HK-2 (cell line): ENCODE data around the gene A4GALT.
A peak's percentile ranks its signal among the peaks of the same experiment; 100 is the strongest.
"Not testable (repeated sequence)": the region's sequence is repeated elsewhere in the genome, so short reads cannot be mapped to it uniquely, and the experiment has no call there.

ENCODE experiments used
- DNase-seq: peaks from one replicate; pipeline ENCODE4 v3.0.0-alpha.2; 2018; ENCODE audit not compliant: unreplicated experiment

Gene A4GALT

GRCh38 chr22:42742940-42743339 is 22.3 kb upstream of the A4GALT start:
- no peak for DNase-seq

- DNase-seq, result not testable (repeated sequence)
These were observed 19.6 kb upstream of the A4GALT start for GRCh38 chr22:42740320-42740719.

DNA sequence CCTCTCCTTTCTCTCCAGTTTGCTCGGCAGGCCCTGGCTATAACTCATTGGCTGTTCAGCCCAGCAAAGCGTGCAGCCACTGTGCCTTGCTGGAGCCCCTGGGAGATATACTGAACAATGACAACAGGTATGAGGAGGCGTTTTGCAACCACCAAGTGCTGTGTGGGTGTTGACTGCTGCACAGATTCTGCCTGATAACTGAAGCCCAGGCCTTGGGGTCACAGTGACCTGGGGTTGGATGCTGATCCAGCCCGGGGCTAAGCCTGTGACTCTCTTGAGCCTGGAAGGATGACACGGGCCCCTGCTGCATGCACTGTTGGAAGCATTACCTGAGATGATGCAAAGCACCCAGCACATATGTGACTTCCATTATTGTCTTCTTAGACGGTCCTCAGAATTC is 13.7 kb upstream of the A4GALT start:
- no peak for DNase-seq

DNA sequence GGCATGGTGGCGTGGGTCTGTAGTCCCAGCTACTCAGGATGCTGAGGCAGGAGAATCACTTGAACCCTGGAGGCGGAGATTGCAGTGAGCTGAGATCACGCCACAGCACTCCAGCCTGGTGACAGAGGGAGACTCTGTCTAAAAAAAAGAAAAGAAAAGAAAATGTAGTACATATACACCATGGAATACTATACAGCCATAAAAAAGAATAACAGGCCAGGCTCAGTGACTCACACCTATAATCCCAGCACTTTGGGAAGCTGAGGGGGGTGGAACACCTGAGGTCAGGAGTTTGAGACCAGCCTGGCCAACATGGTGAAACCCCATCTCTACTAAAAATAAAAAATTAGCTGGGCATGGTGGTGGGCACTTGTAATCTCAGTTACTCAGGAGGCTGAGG is 12.7 kb upstream of the A4GALT start:
- DNase-seq, result not testable (repeated sequence)

DNA sequence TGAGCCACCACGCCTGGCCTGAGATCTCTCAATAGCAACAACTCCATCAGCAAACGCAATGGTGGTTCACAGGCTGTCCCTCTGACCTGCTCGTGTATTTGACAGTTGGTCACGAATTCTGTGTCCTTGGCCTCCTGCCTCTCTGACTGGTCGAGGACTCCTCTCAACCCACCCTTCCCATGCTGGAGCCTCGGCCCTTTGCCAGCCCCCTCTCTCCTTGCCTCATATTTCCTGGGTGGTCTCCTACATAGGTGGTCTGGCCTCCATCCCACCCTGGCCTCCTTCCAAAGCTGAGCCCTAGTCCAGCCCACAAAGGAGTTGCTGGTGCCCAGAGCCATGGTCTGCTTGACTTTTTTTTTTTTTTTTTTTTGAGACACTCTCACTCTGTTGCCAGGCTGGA is 11.4 kb upstream of the A4GALT start:
- no peak for DNase-seq

DNA sequence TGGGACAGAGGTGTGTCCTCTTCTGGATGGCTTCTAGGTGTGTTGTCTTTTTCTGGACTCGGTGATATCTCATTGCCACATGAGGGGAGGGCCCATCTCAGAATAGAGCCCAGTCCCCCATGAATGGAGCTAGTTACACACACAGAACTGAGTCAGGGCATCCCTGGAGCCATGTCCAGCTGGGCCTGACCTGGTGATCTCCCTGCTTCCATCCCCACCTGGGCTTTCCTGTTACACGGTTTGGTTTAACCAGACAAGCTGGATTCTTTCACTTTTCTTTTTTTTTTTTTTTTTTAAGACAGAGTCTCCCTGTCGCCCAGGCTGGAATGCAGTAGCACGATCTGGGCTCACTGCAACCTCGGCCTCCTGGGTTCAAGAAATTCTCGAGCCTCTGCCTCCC is 6.1 kb upstream of the A4GALT start:
- DNase-seq, result no peak

GRCh38 chr22:42725606-42726355 is 5.1 kb upstream of the A4GALT start:
- DNase-seq, result no peak

DNA sequence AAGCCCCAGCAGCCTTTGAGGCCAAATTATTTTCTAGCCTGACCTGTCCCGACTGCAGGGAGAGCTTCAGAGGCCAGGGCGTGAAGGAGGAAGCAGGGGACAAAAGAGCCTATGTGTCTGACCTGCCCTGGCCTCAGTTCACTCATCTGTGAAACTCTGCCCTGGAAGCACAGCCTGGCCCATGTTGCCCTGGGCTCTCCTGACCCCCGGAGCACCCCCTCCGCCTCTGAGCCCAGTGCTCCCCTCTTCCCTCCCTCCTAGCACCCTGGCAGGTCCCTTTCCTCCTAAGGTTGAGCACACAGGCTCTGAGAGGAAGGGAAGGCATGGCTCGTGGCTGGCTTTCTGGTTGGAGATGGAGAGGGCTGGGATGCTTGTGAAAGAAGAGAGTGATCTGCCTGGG is 3.4 kb upstream of the A4GALT start:
- no peak for DNase-seq

DNA sequence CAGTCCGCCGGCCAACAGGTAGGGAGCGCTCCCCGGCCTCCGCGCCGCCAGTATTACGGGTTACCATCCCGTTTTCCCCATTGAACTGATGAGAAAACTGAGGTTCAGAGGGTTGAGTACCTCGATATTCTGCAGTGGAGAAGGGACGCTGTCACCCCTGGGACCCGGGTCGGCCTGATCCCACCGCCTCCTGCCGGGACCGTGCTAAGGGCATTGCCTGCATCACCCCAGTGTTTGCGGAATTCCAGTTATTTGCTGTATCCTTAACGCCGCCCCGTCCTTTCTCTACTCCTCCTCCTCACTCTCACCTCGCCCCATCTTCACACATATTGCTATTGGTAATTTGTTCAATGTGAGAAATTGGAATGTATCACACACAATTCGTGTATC is 370 bp upstream of the A4GALT start:
- no peak for DNase-seq

DNA sequence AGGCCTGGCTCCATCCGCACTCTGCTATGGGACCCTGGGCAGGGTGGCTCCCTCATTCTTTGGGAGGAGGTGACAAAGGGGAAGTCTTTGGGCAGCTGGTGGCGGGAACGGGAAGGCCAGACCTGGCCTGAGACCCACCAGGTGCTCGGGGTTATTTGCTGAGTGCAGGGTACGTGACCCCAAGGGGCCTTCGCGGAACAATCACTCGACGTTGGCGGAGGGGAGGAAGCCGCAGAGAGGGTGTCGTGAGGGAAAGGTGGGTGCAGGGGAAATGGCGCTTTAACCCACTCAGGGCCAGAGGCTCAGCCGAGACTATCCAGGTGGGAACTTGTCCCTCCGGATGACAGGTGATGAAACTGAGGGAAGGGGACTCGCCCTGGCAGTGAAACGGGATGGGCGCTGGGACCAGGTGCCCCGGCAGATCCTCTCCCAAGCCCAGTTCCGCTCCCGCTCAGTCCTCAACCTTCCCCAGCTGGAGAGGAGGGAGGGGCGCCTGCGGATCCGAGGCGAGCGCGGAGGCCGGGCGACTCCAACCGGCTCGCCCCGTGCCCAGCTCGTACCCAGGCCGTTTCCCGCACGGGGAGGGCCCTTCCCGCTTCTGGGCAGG is 911 bp downstream of the A4GALT start:
- peak; percentile 11 for DNase-seq

- DNase-seq, result no peak
These were observed 1.5 kb downstream of the A4GALT start for GRCh38 chr22:42719133-42719532.

DNA sequence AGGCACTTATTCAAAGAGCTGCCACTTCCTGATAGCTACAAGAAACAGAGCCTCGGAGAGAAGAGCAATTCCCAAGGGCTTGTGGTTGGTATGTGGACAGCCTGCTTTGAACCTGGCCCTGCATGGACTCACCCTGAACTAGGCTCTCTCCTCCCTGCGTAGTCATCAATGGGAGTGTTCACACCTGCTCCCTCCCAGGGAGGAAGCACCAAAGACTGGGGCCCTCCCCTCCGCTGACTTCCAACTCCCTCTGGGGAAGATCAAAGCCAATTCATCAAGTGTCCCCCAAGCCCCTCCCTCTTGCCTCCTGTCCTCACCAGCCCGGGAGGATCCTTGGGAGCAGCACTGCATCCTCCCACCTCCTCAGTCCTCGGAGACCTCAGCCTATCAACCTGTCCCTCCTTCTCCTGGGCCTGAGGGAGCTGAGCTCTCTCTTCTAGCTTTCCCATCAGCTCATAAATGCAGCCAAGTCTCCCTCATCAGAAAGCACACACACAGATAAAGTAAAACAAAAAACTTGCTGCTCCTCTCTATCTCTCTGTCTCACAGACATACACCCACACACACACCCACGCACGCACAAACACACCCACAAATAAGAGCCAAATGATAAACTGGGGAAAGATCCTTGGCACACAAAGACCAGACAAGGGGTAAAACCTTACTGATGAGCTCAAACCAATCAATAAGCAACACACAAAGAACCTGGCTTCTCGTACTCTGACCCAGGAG is 3.3 kb downstream of the A4GALT start:
- DNase-seq, result peak; percentile 27

DNA sequence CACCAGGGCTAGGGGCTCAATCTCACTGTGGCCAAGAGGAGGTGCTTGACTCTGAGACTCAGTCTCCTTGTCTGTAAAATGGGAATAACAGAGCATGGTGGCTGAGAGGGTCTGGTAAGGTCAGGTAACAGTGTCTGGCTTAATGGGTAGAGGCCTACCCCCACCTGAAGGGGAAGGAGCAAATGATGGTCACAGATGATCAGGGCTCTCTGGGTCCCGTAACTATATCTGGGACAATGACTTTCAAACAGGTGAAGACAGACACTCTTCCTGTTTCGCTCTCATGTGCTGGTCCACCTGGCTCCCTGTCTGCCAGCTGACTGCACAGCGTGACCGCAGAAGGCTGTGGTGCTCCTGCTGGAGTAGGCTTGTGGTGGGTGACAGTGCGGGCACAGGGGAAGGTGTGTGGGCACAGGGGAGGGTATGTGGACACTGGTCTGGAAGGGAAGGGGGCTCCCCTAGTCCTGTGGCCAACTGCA is 4.0 kb downstream of the A4GALT start:
- peak; percentile 17 for DNase-seq

DNA sequence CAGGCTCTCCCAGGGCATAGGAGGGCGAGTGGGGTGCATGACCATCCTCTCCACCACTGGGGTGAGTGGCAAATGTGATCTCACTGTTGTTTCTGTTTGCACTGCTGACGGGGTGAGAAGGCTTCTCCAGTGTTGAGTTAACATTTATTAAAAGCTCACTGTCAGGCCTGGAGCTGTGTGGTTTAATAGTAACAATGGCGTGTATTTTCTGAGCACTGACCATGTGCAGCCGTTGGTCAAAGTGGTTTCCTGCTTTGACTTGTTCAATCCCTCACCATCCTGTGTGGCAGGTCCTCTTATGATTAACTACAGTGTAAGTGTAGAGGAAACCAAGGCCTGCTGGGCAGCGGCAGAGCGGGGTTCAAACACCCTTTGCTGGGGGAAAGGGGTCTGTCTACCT is 4.4 kb downstream of the A4GALT start:
- peak; percentile 35 for DNase-seq

- no peak for DNase-seq
These were observed 5.8 kb downstream of the A4GALT start for GRCh38 chr22:42714768-42715390.

- DNase-seq, result no peak
These were observed 6.4 kb downstream of the A4GALT start for GRCh38 chr22:42714308-42714707.

- no peak for DNase-seq
These were observed 8.5 kb downstream of the A4GALT start for GRCh38 chr22:42711895-42712837.

DNA sequence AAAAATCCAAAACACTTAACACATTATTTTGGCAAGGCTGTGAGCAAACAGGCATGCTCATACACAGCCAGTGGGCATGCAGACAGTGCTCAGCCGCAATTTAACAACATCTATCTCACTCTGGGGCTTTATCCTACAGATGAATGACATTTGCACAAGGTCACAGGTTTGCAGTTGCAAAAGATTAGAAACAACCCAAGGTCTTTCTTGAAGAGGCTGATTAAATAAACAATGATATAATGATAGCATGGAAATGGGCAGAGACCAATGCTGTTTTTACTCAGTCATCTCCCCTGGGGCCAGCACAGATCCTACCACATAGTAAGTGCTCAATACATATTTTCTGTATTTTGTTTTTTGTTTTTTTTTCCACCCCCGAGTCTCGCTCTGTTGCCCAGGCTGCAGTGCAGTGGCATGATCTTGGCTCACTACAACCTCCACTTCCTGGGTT is 9.4 kb downstream of the A4GALT start:
- no peak for DNase-seq

DNA sequence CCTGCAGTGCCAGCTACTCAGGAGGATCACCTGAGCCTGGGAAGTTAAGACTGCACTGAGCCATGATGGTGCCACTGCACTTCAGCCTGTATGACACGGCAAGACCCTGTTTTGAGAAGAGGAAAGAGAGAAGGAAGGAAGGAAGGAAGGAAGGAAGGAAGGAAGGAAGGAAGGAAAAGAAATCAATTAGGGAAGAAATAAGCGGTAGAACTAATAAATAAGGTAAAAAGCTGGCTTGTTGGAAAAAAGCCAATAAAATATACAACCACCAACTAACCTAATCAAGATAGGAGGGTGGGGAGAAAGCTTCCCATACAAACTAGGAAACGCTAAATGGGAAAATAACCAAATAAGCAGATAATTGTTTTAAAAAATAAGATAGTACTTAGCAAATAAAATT is 12.3 kb downstream of the A4GALT start:
- no peak for DNase-seq

DNA sequence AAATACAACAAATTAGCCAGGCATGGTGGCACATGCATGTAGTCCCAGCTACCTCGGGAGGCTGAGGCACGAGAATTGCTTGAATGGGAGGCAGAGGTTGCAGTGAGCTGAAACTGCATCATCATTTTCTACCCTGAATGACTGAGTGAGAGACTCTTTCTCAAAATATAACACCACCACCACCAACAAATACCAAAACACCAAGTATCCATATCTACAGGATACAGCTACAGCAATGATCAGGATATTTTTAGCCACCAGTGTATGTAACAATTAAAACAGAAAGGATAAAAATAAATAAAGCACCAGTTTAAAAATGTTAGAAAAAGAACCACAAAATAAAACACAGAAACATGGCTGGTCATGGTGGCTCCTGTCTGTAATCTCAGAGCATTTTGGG is 13.2 kb downstream of the A4GALT start:
- DNase-seq, result no peak

DNA sequence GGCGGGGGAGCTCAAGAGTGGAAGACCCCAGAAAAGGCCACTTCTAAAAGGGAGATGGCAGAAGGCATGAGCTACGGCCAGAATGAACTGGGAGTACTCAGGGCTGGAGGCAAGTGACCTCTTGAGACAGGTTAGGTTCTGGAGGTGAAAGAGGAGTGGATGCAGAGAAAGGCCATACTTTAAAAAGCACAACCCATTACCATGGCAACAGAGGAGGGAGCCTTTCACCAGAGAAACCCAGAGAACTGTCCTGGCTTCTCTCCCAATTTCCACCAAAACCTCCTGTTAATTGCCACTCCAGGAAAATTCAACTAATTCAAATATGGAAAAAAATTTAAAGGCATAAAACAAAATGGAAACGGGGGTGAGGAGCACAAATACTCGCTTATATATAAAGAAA is 15.8 kb downstream of the A4GALT start:
- DNase-seq, result no peak
